ENCODE results near the gene DGKH.
"Not testable (repeated sequence)": the region's sequence is repeated elsewhere in the genome, so short reads cannot be mapped to it uniquely, and the experiment has no call there.

Gene DGKH

DNA sequence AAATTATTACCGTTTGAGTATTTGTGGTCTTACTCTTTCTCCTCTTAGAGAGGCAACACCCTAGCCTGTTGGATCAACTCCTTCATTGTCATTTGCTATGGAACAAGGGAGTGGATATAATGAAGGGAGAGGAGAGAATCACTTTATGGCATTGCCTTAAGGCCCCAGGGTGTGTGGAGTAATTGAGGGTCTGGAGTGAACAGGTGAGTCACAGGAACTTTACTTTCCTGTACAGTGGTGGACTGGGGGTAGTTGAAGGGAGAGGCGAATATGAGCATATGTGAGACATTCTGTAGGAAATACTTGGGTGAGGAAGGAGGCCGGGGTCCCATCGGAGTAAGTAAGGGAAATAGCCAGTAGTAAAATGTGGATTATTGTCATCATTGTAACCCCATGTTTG, 17.0 kb downstream of the DGKH start:
- TF ChIP-seq, protein P1, sequence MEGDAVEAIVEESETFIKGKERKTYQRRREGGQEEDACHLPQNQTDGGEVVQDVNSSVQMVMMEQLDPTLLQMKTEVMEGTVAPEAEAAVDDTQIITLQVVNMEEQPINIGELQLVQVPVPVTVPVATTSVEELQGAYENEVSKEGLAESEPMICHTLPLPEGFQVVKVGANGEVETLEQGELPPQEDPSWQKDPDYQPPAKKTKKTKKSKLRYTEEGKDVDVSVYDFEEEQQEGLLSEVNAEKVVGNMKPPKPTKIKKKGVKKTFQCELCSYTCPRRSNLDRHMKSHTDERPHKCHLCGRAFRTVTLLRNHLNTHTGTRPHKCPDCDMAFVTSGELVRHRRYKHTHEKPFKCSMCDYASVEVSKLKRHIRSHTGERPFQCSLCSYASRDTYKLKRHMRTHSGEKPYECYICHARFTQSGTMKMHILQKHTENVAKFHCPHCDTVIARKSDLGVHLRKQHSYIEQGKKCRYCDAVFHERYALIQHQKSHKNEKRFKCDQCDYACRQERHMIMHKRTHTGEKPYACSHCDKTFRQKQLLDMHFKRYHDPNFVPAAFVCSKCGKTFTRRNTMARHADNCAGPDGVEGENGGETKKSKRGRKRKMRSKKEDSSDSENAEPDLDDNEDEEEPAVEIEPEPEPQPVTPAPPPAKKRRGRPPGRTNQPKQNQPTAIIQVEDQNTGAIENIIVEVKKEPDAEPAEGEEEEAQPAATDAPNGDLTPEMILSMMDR (IDR thresholded peaks at IDR 0.05; ENCODE audit: control extremely low read depth, extremely low read depth, low read depth, missing control alignments): no peak
- DNase-seq (ENCODE audit: extremely low spot score): no peak
- ChIA-PET POLR2A (no interaction called here), CTCF (interaction anchor here (0.8 kb wide), 1 partner anchor 41 kb away, joined by 4 read pairs; no protein-coding TSS in a partner anchor)

DNA sequence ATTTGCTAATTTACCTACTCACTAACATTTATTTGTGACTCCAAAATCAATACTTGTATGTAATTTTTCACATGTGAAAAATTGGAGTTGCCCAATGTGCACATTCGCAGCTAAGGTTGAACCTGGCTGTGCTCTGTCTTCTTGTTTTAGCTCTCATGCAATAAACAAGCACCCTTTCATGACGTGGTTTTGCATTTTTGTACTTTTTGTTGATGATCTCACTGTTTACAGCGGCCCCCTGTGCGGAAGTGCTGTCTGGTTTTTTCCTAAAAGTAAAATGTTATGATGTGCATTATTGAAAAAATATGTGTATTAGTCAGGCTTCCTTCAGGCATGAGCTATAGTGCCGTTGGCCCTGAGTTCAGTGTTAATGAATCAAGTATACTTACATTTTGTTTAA, 18.1 kb downstream of the DGKH start:
- ChIA-PET CTCF (interaction anchor here (1.0 kb wide), 1 partner anchor 14 kb away, joined by 3 read pairs; no protein-coding TSS in a partner anchor), POLR2A (no interaction called here)
- no peak for DNase-seq (ENCODE audit: extremely low spot score)
- TF ChIP-seq, protein P1 (IDR thresholded peaks at IDR 0.05; ENCODE audit: control extremely low read depth, extremely low read depth, low read depth, missing control alignments): no peak

DNA sequence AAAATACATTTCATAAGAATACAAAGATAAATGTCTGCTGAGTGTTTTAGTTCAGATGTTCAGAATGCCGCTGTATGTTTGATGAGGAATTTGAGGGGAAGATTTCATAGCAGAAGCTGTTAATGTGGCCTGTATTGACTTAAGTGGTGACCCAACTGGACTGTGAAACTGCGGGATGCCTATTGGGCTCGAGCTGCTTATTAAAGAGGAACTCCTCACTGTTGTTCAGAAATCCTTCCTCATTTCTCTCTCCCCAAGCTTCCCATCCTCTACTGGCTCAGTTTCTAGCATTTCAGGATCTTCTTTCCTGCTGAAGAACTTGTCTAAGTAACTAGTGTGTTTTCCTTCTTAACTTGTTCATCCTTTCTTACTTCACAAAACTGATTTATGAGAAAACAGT, 20.4 kb downstream of the DGKH start:
- TF ChIP-seq, protein P1 (IDR thresholded peaks at IDR 0.05; ENCODE audit: control extremely low read depth, extremely low read depth, low read depth, missing control alignments): no peak
- POLR2A ChIA-PET: no interaction called here
- DNase-seq (ENCODE audit: extremely low spot score): no peak
- CTCF ChIA-PET: interaction anchor here (1.5 to 2.1 kb wide), 2 partner anchors 12 to 13 kb away, joined by 3 to 5 read pairs; no protein-coding TSS in a partner anchor

DNA sequence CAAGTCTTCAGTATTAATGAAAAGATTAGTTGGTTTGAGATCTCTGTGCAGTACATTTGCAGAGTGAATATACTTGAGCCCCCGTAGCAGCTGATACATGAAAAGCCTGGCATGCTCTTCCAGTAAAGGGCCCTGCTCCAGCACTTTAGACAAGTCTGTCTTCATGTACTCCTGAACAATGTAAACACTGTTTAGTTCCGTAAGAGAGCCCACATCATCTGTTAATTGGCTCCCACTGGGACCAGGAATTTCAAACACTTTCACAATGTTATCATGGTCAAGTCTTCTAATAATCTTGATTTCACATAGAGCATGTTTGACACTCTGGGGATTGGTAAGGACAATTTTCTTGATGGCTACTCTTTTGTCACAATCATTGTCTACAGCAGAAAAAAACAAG, 22.2 kb downstream of the DGKH start:
- CTCF ChIA-PET: interaction anchor here (1.8 to 2.1 kb wide), 2 partner anchors 8 to 15 kb away, joined by 5 to 8 read pairs; no protein-coding TSS in a partner anchor
- POLR2A ChIA-PET; DNase-seq (ENCODE audit: extremely low spot score): not testable (repeated sequence)

DNA sequence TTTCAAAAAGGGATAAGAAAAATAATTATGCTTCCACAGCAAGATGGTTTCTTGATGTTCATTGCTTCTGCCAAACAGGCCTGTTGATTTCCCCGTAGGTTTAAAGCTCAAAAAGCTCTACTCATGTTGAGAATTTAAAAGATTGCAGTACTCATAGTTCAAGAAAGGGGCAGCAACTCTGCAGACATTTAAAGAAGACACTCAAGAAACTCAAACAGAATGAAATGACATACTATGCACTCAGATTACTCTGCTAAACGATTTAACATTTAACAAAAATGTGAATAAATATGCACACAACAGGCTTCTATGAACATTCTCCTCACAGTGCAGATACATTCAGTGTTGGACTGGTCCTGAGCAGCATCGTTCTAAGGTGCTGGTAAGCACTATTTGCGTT, 22.7 kb downstream of the DGKH start:
- DNase-seq (ENCODE audit: extremely low spot score); POLR2A ChIA-PET: not testable (repeated sequence)
- CTCF ChIA-PET: interaction anchor here (1.0 to 1.8 kb wide), 3 partner anchors 9 to 15 kb away, joined by 3 to 8 read pairs (median 3); no protein-coding TSS in a partner anchor

DNA sequence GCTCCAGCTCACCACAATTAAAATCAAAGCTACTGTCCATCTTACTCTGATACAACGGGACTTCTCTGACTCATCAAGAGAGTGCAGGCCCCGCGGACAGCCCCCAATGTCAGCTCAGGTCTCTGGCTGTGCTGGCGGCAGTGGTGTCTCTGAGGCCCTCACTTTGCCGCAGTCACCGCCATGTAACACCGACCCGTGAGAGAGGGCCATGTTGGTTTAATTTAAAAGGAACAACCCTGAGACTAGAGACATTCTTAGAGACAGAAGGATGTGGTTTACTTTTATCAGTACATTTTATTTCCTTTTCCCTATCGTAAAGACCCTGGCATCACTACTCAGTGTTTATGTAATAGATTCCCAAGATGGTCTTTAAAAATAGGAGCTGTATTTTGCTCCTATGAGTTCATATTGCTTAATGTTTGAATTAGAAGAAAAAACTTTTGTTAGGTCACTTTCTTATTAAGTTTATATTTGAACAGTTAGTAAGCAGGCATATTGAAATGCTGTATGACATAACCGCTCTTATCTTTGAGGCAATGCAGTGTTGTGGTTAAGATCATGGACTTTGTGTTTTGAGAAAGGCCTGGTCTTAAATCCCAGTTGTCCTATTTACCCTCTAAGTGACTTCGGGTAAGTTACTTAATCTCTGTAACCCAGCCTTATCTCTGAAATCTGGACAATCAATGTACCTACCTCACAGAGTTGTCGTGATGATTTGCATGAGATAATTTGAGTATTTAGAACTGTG, 23.4 kb downstream of the DGKH start:
- POLR2A ChIA-PET: no interaction called here
- CTCF ChIA-PET: interaction anchor here (1.0 to 1.8 kb wide), 3 partner anchors 9 to 16 kb away, joined by 3 to 8 read pairs (median 3); no protein-coding TSS in a partner anchor
- TF ChIP-seq, protein P1 (IDR thresholded peaks at IDR 0.05; ENCODE audit: control extremely low read depth, extremely low read depth, low read depth, missing control alignments): no peak
- DNase-seq (ENCODE audit: extremely low spot score): no peak

DNA sequence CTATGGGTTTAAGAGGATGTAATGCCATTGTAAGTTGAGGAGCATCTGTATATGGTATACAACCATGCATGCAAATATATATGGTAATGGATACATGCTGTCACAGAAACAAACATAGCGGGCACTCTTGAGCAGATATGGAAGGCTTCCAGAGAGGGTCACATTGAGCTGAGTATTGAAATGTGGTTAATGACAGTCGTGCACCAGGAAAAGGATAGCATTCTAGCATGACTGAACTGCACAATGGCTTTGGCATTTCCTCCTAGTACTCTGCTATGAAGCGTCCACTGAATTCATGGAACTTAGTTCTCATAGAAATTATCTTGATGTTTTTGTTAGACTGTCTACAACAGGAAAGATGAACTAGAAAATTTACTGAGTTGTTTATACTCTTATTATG, 25.2 kb downstream of the DGKH start:
- TF ChIP-seq, protein P1 (IDR thresholded peaks at IDR 0.05; ENCODE audit: control extremely low read depth, extremely low read depth, low read depth, missing control alignments): no peak
- ChIA-PET POLR2A (no interaction called here), CTCF (interaction anchor here (2.1 to 5.4 kb wide), 3 partner anchors 12 to 36 kb away, joined by 5 to 34 read pairs (median 5); no protein-coding TSS in a partner anchor)
- no peak for DNase-seq (ENCODE audit: extremely low spot score)
